ENCODE results near the gene SERPINE2. TPM values are rescaled to one million over a fixed set of nuclear protein-coding genes. Genes with fewer than 3 reads are reported as not detected.

Gene SERPINE2
- total RNA-seq, 1 donor from 2014 or later, result 43.8 TPM

GRCh38 chr2:224042191-224042696 lies 3.2 kb upstream of the SERPINE2 start:
- DNase-seq, result no peak

- peak; percentile 19 for DNase-seq
These were observed 2.5 kb upstream of the SERPINE2 start for GRCh38 chr2:224041554-224041953.

GRCh38 chr2:224040753-224041152 lies 1.7 kb upstream of the SERPINE2 start:
- no peak for DNase-seq

- peak; percentile 27 for DNase-seq
These were observed 819 bp upstream of the SERPINE2 start for GRCh38 chr2:224039770-224040440.

- no peak for DNase-seq
These were observed 331 bp downstream of the SERPINE2 start for GRCh38 chr2:224038830-224039079.

- no peak for DNase-seq
These were observed 847 bp downstream of the SERPINE2 start for GRCh38 chr2:224038049-224038829.

- DNase-seq, result no peak
These were observed 2.2 kb downstream of the SERPINE2 start for GRCh38 chr2:224036731-224037361.

- DNase-seq, result no peak
These were observed 5.1 kb downstream of the SERPINE2 start for GRCh38 chr2:224034017-224034416.

- DNase-seq, result no peak
These were observed 5.5 kb downstream of the SERPINE2 start for GRCh38 chr2:224033601-224034000.

GRCh38 chr2:224032283-224032682 lies 6.8 kb downstream of the SERPINE2 start:
- DNase-seq, result no peak

- DNase-seq, result no peak
These were observed 7.6 kb downstream of the SERPINE2 start for GRCh38 chr2:224031358-224031970.

- no peak for DNase-seq
These were observed 8.3 kb downstream of the SERPINE2 start for GRCh38 chr2:224030786-224031185.

- no peak for DNase-seq
These were observed 9.2 kb downstream of the SERPINE2 start for GRCh38 chr2:224029876-224030275.

GRCh38 chr2:224027931-224028330 lies 11.2 kb downstream of the SERPINE2 start:
- no peak for DNase-seq

- DNase-seq, result no peak
These were observed 12.0 kb downstream of the SERPINE2 start for GRCh38 chr2:224027070-224027469.

GRCh38 chr2:224025874-224026273 lies 13.2 kb downstream of the SERPINE2 start:
- no peak for DNase-seq

- no peak for DNase-seq
These were observed 14.8 kb downstream of the SERPINE2 start for GRCh38 chr2:224024270-224024669.

- no peak for DNase-seq
These were observed 15.9 kb downstream of the SERPINE2 start for GRCh38 chr2:224023188-224023587.

- DNase-seq, result no peak
These were observed 16.6 kb downstream of the SERPINE2 start for GRCh38 chr2:224022486-224022885.

- no peak for DNase-seq
These were observed 18.6 kb downstream of the SERPINE2 start for GRCh38 chr2:224020523-224020922.

- no peak for DNase-seq
These were observed 21.1 kb downstream of the SERPINE2 start for GRCh38 chr2:224017957-224018356.

GRCh38 chr2:224016963-224017362 lies 22.1 kb downstream of the SERPINE2 start:
- DNase-seq, result no peak

- no peak for DNase-seq
These were observed 24.8 kb downstream of the SERPINE2 start for GRCh38 chr2:224014336-224014735.

Measured in occipital lobe (tissue), 2 donors.